Spleen (tissue), 13 donors: ENCODE results near the gene TBXAS1. TPM values are rescaled to one million over a fixed set of nuclear protein-coding genes. Genes with fewer than 3 reads are reported as not detected.

Source experiments
- DNase-seq: peaks from one replicate; pipeline ENCODE4 v3.0.0-alpha.2; 2020
- H3K27ac ChIP-seq, 8 donors: fragments of 200-600 bp; sonication (generic) in 7 of 8; 1 replicate in 4 of 8; 2 replicates in 4 of 8; pipeline versions ENCODE4 v1.5.0 to v1.8.0; 2016 to 2021; ENCODE audit warnings: inconsistent platforms in 4 of 8, mild to moderate bottlenecking in 4 of 8, moderate library complexity in 1 of 8
- H3K27me3 ChIP-seq, 7 donors: fragments of 200-600 bp; sonication (generic) in 6 of 7; replicated peaks in 1 of 7; 1 replicate in 4 of 7; 2 replicates in 3 of 7; pipeline versions ENCODE4 v1.5.0 to v1.8.0; 2016 to 2021; ENCODE audit warnings: inconsistent platforms in 3 of 7, mild to moderate bottlenecking in 1 of 7
- H3K36me3 ChIP-seq, 6 donors: fragments of 200-600 bp; sonication (generic) in 5 of 6; 1 replicate in 4 of 6; 2 replicates in 2 of 6; pipeline versions ENCODE4 v1.5.0 to v1.8.0; 2016 to 2021; ENCODE audit warnings: inconsistent platforms in 2 of 6
- H3K4me1 ChIP-seq, 6 donors: fragments of 200-600 bp; sonication (generic) in 5 of 6; 1 replicate in 3 of 6; 2 replicates in 3 of 6; pipeline versions ENCODE4 v1.5.0 to v1.8.0; 2016 to 2021; ENCODE audit warnings: inconsistent platforms in 3 of 6
- H3K4me3 ChIP-seq, 8 donors: fragments of 200-600 bp; sonication (generic) in 7 of 8; 1 replicate in 4 of 8; 2 replicates in 4 of 8; pipeline versions ENCODE4 v1.5.0 to v1.8.0; 2016 to 2021; ENCODE audit warnings: inconsistent platforms in 4 of 8, mild to moderate bottlenecking in 4 of 8, moderate library complexity in 2 of 8
- H3K9me3 ChIP-seq, 8 donors: fragments of 200-600 bp; sonication (generic) in 7 of 8; 1 replicate in 4 of 8; 2 replicates in 4 of 8; pipeline versions ENCODE4 v1.5.0 to v1.8.0; 2016 to 2021; ENCODE audit warnings: inconsistent platforms in 4 of 8
- CTCF ChIP-seq, 11 experiments: fragments of 200-600 bp in 7 of 11; fragments of 450-650 bp in 4 of 11; sonication (generic) in 4 of 11; IDR thresholded peaks in 8 of 11; conservative IDR thresholded peaks in 3 of 11; 1 replicate in 7 of 11; 2 replicates in 4 of 11; pipeline versions ENCODE4 v1.4.0 to v1.8.0; 2016 to 2021; ENCODE audit warnings: antibody characterized with exemption in 11 of 11, inconsistent platforms in 4 of 11, mild to moderate bottlenecking in 1 of 11
- POLR2A ChIP-seq, 3 donors: fragments of 450-650 bp; IDR thresholded peaks; one replicate each; pipeline ENCODE4 v1.5.1; 2017; ENCODE audit warnings: antibody characterized with exemption in 3 of 3, mild to moderate bottlenecking in 1 of 3
- POLR2AphosphoS5 ChIP-seq, 3 donors: sonication (generic); formaldehyde crosslinking; IDR thresholded peaks; one replicate each; pipeline ENCODE4 v1.5.1; 2017; ENCODE audit warnings: antibody characterized with exemption in 3 of 3
- WGBS, 5 donors: extraction: QIAGEN DNeasy Blood & Tissue Kit in 3 of 5; methylation state at CpG; one replicate each; pipeline versions ENCODE4 v1.1.5 to v1.1.7; 2013 to 2018; 5-methylcytosine and 5-hydroxymethylcytosine counted together
- intact Hi-C: fragments of 100-400 bp; cut with DNase I; formaldehyde crosslinking; loops from one replicate; pipeline ENCODE4 v1.15.0; 2023; ENCODE audit warnings: low total_unique reads
- long read RNA-seq, 2 donors: transcript quantifications; one replicate each; lab custom pipeline, GENCODE V29; 2026
- polyA plus RNA-seq, 3 donors: library from polyadenylated mRNA; stranded (reverse); fragments of 200-250 nt; gene quantifications; one replicate each; pipeline ENCODE4 v1.2.1, GENCODE V29; 2013
- total RNA-seq, 7 donors: library from RNA; depleted of rRNA in 3 of 7; stranded (reverse); fragments of >200 nt in 3 of 7; fragmentation: NEBNext Ultra II Directional in 4 of 7; extraction: Animal tissue kit (Norgen Biotek cat#: 25700) in 4 of 7; gene quantifications; one replicate each; pipeline versions ENCODE4 v1.1.0 to v1.2.1, GENCODE V29; 2016 to 2021
- donor health status: healthy with polysubstance abuse.
- donor health status: DM: no; HTN: no; CAD: no; lungs with moderate emphysema.
- donor health status: DM: no; HTN: no; CAD: no.
- donor health status: Bipolar disorder and iron deficiency.
- donor health status: healthy.
- donor health status: DM: no; HTN: no; CAD: no.
- donor health status: DM: yes; HTN: yes; CAD: no.

TBXAS1 gene
- total RNA-seq = 100 to 1,000 TPM in 6 of 7 donors, 10 to 100 TPM in 1; 87.0 to 287 (median 186) TPM
- 10 to 100 TPM; 19.8 to 37.4 (median 28.6) TPM for polyA plus RNA-seq
- long read RNA-seq, donor 1, transcript TBXAS1-208 (13 exons, 1,963 nt) = major isoform, 11 of 25 reads
- long read RNA-seq, donor 1, partial matches to known transcripts = 11 of 25 reads
- long read RNA-seq, donor 1, other reads (novel, unspliced or antisense) = 0 of 25 reads
- long read RNA-seq, donor 2, transcript TBXAS1-208 (13 exons, 1,963 nt) = major isoform, 5 of 5 reads
- long read RNA-seq, donor 2, partial matches to known transcripts = 0 of 5 reads
- long read RNA-seq, donor 2, other reads (novel, unspliced or antisense) = 0 of 5 reads

GRCh38 chr7:139829025-139829774 is at the start of gene TBXAS1:
TBXAS1 (plus strand) TSS chr7:139829264; CDS start chr7:139829391, 127 bp downstream.
- H3K4me3 ChIP-seq = peak within 1 kb of the TSS; percentile 17 to 68 (median 38)
- H3K36me3 ChIP-seq = peaks cover 0 to 5% (median 0%) of the 10 kb centered on the region in 6 donors
- peak; percentile 13 to 90 (median 45) for TF ChIP-seq POLR2AphosphoS5 (IDR thresholded peaks at IDR 0.05)
- TF ChIP-seq CTCF (IDR thresholded peaks at IDR 0.05 in 8 of 11, conservative IDR thresholded peaks at IDR 0.05 in 3 of 11) = peak in 2 of 11 experiments; percentile 27 to 32
- peak in 1 of 3 donors; percentile 51 for TF ChIP-seq POLR2A (IDR thresholded peaks at IDR 0.05)
- H3K27me3 ChIP-seq = peaks cover 0 to 6% (median 0%) of the 10 kb centered on the region in 7 donors
- DNase-seq = peak; percentile 87
- intact Hi-C loops = no loop called here
- peak within 1 kb of the TSS; percentile 66 to 90 (median 82) for H3K27ac ChIP-seq
- peaks cover 0 to 18% (median 6%) of the 10 kb centered on the region in 8 donors for H3K9me3 ChIP-seq
- H3K4me1 ChIP-seq = peaks cover 5 to 41% (median 21%) of the 10 kb centered on the region in 6 donors
- WGBS, 5 donors = 30 to 48% (median 33%) methylated on average over 10 of the region's 10 CpGs

- Histone ChIP-seq H3K4me1 (peaks cover 0 to 14% (median 9%) of the 10 kb centered on the region in 6 donors), H3K9me3 (no peaks in the 10 kb centered on the region), H3K27me3 (peaks cover 0 to 24% (median 0%) of the 10 kb centered on the region in 7 donors), H3K36me3 (no peaks in the 10 kb centered on the region), H3K27ac (no peak overlapping the region), H3K4me3 (no peak overlapping the region)
- DNase-seq = no peak
- WGBS, 5 donors = 84 to 91% (median 88%) methylated on average over 3 of the region's 3 CpGs
- intact Hi-C loops = no loop called here
- TF ChIP-seq POLR2A (IDR thresholded peaks at IDR 0.05) = no peak
- TF ChIP-seq CTCF (IDR thresholded peaks at IDR 0.05 in 8 of 11, conservative IDR thresholded peaks at IDR 0.05 in 3 of 11) = no peak
- no peak for TF ChIP-seq POLR2AphosphoS5 (IDR thresholded peaks at IDR 0.05)
Measured at GRCh38 chr7:139782932-139783331, 46.1 kb upstream of the TBXAS1 start.

DNA sequence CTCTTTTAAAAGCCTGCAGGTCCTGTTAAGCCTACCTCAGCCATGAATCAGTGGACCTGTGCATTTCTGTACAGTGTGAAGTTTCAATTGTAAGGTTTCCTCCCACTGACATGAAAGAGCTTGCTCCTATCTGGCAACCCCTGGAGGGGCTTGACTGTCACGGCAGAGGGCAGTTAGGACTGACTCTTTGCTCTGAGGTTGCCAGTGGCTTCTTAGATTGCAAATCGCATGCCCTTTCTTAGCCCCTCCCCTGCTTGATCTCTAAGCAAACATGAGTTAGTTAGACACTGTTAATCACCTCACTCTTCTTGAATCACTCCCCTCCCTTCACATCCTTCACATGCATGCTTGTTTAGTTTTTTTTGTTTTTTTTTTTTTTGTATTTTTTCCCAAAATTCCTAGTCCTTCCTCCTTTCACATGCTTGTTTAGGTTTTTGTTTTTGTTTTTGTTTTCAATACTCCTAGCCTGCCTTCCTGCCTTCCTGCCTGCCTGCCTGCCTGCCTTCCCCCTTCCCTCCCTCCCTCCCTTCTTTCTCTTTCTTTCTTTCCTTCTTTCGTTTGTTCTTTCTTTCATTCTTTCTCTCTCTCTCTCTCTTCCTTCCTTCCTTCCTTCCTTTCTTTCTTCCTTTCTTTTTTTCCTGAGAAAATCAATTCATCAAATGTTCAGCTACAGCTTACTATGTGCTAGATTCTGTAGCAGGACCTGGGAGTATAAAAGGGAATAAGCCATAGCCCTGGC is 45.2 kb upstream of the TBXAS1 start:
- H3K27me3 ChIP-seq = peaks cover 0 to 24% (median 0%) of the 10 kb centered on the region in 7 donors
- H3K4me1 ChIP-seq = peaks cover 0 to 8% (median 4%) of the 10 kb centered on the region in 6 donors
- TF ChIP-seq POLR2AphosphoS5 (IDR thresholded peaks at IDR 0.05) (no peak), POLR2A (IDR thresholded peaks at IDR 0.05) (no peak), CTCF (IDR thresholded peaks at IDR 0.05 in 8 of 11, conservative IDR thresholded peaks at IDR 0.05 in 3 of 11) (no peak)
- no peaks in the 10 kb centered on the region for H3K9me3 ChIP-seq
- no peaks in the 10 kb centered on the region for H3K36me3 ChIP-seq
- 46 to 77% (median 58%) methylated on average over 3 of the region's 3 CpGs for WGBS, 5 donors
- H3K27ac ChIP-seq = no peak overlapping the region
- DNase-seq = no peak
- H3K4me3 ChIP-seq = no peak overlapping the region
- intact Hi-C loops = no loop called here
